ENCODE data around the gene SLC38A9. TPM values are rescaled to one million over a fixed set of nuclear protein-coding genes. Genes with fewer than 3 reads are reported as not detected.

SLC38A9 gene
- total RNA-seq, 1 donor from 2014 or later, result 49.9 TPM

GRCh38 chr5:55625913-55626312 lies 86.2 kb downstream of the SLC38A9 start:
- Mint-ChIP-seq H3K4me3 (ENCODE audit: low read depth) (no peak overlapping the region), H3K36me3 (ENCODE audit: insufficient read depth) (peaks cover 3% of the 10 kb centered on the region), H3K27me3 (no peaks in the 10 kb centered on the region), H3K27ac (no peak overlapping the region), H3K9me3 (ENCODE audit: low read depth) (no peaks in the 10 kb centered on the region), H3K4me1 (ENCODE audit: low read depth) (peaks cover 7% of the 10 kb centered on the region)
- no peak for DNase-seq (ENCODE audit: low spot score, unreplicated experiment)
- no peak for TF ChIP-seq CTCF (IDR thresholded peaks at IDR 0.05; ENCODE audit: unreplicated experiment)

GRCh38 chr5:55625589-55625909 lies 86.6 kb downstream of the SLC38A9 start:
- no peak overlapping the region for H3K27ac Mint-ChIP-seq
- no peaks in the 10 kb centered on the region for H3K27me3 Mint-ChIP-seq
- DNase-seq (ENCODE audit: low spot score, unreplicated experiment), result no peak
- TF ChIP-seq CTCF (IDR thresholded peaks at IDR 0.05; ENCODE audit: unreplicated experiment), result no peak
- peaks cover 3% of the 10 kb centered on the region for H3K36me3 Mint-ChIP-seq (ENCODE audit: insufficient read depth)
- no peaks in the 10 kb centered on the region for H3K9me3 Mint-ChIP-seq (ENCODE audit: low read depth)
- H3K4me3 Mint-ChIP-seq (ENCODE audit: low read depth), result no peak overlapping the region
- peaks cover 7% of the 10 kb centered on the region for H3K4me1 Mint-ChIP-seq (ENCODE audit: low read depth)

- Mint-ChIP-seq H3K4me3 (ENCODE audit: low read depth) (no peak overlapping the region), H3K36me3 (ENCODE audit: insufficient read depth) (peaks cover 3% of the 10 kb centered on the region), H3K27ac (no peak overlapping the region), H3K4me1 (ENCODE audit: low read depth) (peaks cover 7% of the 10 kb centered on the region), H3K9me3 (ENCODE audit: low read depth) (no peaks in the 10 kb centered on the region), H3K27me3 (no peaks in the 10 kb centered on the region)
- TF ChIP-seq CTCF (IDR thresholded peaks at IDR 0.05; ENCODE audit: unreplicated experiment), result no peak
- no peak for DNase-seq (ENCODE audit: low spot score, unreplicated experiment)
These were observed 87.1 kb downstream of the SLC38A9 start for GRCh38 chr5:55624841-55625588.

- Mint-ChIP-seq H3K27me3 (no peaks in the 10 kb centered on the region), H3K4me3 (ENCODE audit: low read depth) (no peak overlapping the region), H3K36me3 (ENCODE audit: insufficient read depth) (no peaks in the 10 kb centered on the region), H3K27ac (no peak overlapping the region), H3K9me3 (ENCODE audit: low read depth) (no peaks in the 10 kb centered on the region), H3K4me1 (ENCODE audit: low read depth) (peaks cover 7% of the 10 kb centered on the region)
- DNase-seq (ENCODE audit: low spot score, unreplicated experiment), result no peak
- no peak for TF ChIP-seq CTCF (IDR thresholded peaks at IDR 0.05; ENCODE audit: unreplicated experiment)
These were observed 88.3 kb downstream of the SLC38A9 start for GRCh38 chr5:55623789-55624188.

GRCh38 chr5:55622460-55622859 lies 89.7 kb downstream of the SLC38A9 start:
- TF ChIP-seq CTCF (IDR thresholded peaks at IDR 0.05; ENCODE audit: unreplicated experiment), result no peak
- H3K4me3 Mint-ChIP-seq (ENCODE audit: low read depth), result no peak overlapping the region
- no peaks in the 10 kb centered on the region for H3K27me3 Mint-ChIP-seq
- no peak overlapping the region for H3K27ac Mint-ChIP-seq
- no peak for DNase-seq (ENCODE audit: low spot score, unreplicated experiment)
- H3K36me3 Mint-ChIP-seq (ENCODE audit: insufficient read depth), result no peaks in the 10 kb centered on the region
- peaks cover 7% of the 10 kb centered on the region for H3K4me1 Mint-ChIP-seq (ENCODE audit: low read depth)
- H3K9me3 Mint-ChIP-seq (ENCODE audit: low read depth), result no peaks in the 10 kb centered on the region
